HepG2 (cell line): ENCODE data around the gene SYTL1. TPM values are rescaled to one million over a fixed set of nuclear protein-coding genes. Genes with fewer than 3 reads are reported as not detected.

Source experiments
- HOXA5 ChIP-seq: sonication (generic); formaldehyde crosslinking; IDR thresholded peaks from 2 replicates; pipeline ENCODE4 v1.4.0; 2020; ENCODE audit warnings: missing genetic modification reagents
- MAZ ChIP-seq, 2 experiments: sonication (generic) in 1 of 2; formaldehyde crosslinking in 1 of 2; IDR thresholded peaks; 2 replicates each; pipeline versions ENCODE4 v1.5.0 to v1.6.1; 2012 to 2020; ENCODE audit warnings: low read depth in 2 of 2, mild to moderate bottlenecking in 2 of 2, borderline replicate concordance in 1 of 2, improper control_type of control experiment in 1 of 2, low read length in 1 of 2, missing genetic modification reagents in 1 of 2, moderate library complexity in 1 of 2
- RORA ChIP-seq: sonication (generic); formaldehyde crosslinking; IDR thresholded peaks from 2 replicates; pipeline ENCODE4 v1.5.0; 2020; ENCODE audit warnings: mild to moderate bottlenecking, missing genetic modification reagents, moderate library complexity
- SRSF1 ChIP-seq: fragments of 200-400 bp; formaldehyde crosslinking; optimal IDR thresholded peaks from 2 replicates; pipeline ENCODE3; 2017; ENCODE audit warnings: mild to moderate bottlenecking, low read depth, low read length, moderate library complexity
- YEATS2 ChIP-seq: sonication (generic); formaldehyde crosslinking; IDR thresholded peaks from 2 replicates; pipeline ENCODE4 v1.4.0; 2020; ENCODE audit warnings: missing genetic modification reagents, borderline replicate concordance
- ZNF326 ChIP-seq: sonication (generic); formaldehyde crosslinking; IDR thresholded peaks from 2 replicates; pipeline ENCODE4 v1.4.0; 2020; ENCODE audit warnings: missing genetic modification reagents, borderline replicate concordance
- ZNF354B ChIP-seq: sonication (generic); formaldehyde crosslinking; IDR thresholded peaks from 2 replicates; pipeline ENCODE4 v1.8.0; 2022; ENCODE audit warnings: mild to moderate bottlenecking, missing genetic modification reagents
- ZNF430 ChIP-seq: sonication (generic); formaldehyde crosslinking; IDR thresholded peaks from 2 replicates; pipeline ENCODE4 v1.9.0; 2021; ENCODE audit warnings: mild to moderate bottlenecking, missing genetic modification reagents
- ZNF777 ChIP-seq: sonication (generic); formaldehyde crosslinking; IDR thresholded peaks from 2 replicates; pipeline ENCODE4 v1.4.0; 2020; ENCODE audit warnings: missing genetic modification reagents
- polyA plus RNA-seq, 8 experiments: library from polyadenylated mRNA; depleted of rRNA in 3 of 8; stranded (reverse) in 7 of 8; unstranded in 1 of 8; fragments of >200 nt; fragmentation: Illumina TruSeq in 4 of 8; extraction: Trizol in 4 of 8; gene quantifications; 2 replicates each; pipeline versions ENCODE4 v1.2.1 to v1.2.3, GENCODE V29; 2011 to 2016; ENCODE audit warnings: low read depth in 4 of 8, missing spikeins in 1 of 8, mixed read lengths in 1 of 8; ENCODE audit not compliant: insufficient read depth in 1 of 8
- total RNA-seq, 5 experiments: library from RNA; depleted of rRNA; stranded (reverse); fragments of >200 nt; fragmentation: Illumina TruSeq; extraction: Trizol; gene quantifications; 2 replicates each; pipeline ENCODE4 v1.2.3, GENCODE V29; 2016; ENCODE audit warnings: low read depth in 1 of 5
- TF ChIP-seq, protein P1 (sequence below): sonication (generic); formaldehyde crosslinking; conservative IDR thresholded peaks from 2 replicates; pipeline ENCODE4 v1.4.0; 2020; ENCODE audit warnings: missing genetic modification reagents
- TF ChIP-seq, protein P2 (sequence below): sonication (generic); formaldehyde crosslinking; IDR thresholded peaks from 2 replicates; pipeline ENCODE4 v1.8.0; 2022; ENCODE audit warnings: missing genetic modification reagents, mild to moderate bottlenecking, moderate library complexity, borderline replicate concordance
- TF ChIP-seq, protein P3 (sequence below): sonication (generic); formaldehyde crosslinking; IDR thresholded peaks from 2 replicates; pipeline ENCODE4 v1.4.0; 2020; ENCODE audit warnings: mild to moderate bottlenecking, missing genetic modification reagents
- TF ChIP-seq, protein P4 (sequence below): IDR thresholded peaks from 2 replicates; pipeline ENCODE4 v1.6.1; 2016; ENCODE audit warnings: missing compliant biosample characterization, missing genetic modification reagents, borderline replicate concordance
- TF ChIP-seq, protein P5 (sequence below): sonication (generic); formaldehyde crosslinking; IDR thresholded peaks from 2 replicates; pipeline ENCODE4 v1.4.0; 2020; ENCODE audit warnings: missing genetic modification reagents, borderline replicate concordance

The SYTL1 gene
- total and polyA plus RNA-seq, 2 of the 13 experiments (the other 11 are each of a cell fraction or from before 2014, with no cell fraction given): 11.1 to 17.8 TPM

DNA sequence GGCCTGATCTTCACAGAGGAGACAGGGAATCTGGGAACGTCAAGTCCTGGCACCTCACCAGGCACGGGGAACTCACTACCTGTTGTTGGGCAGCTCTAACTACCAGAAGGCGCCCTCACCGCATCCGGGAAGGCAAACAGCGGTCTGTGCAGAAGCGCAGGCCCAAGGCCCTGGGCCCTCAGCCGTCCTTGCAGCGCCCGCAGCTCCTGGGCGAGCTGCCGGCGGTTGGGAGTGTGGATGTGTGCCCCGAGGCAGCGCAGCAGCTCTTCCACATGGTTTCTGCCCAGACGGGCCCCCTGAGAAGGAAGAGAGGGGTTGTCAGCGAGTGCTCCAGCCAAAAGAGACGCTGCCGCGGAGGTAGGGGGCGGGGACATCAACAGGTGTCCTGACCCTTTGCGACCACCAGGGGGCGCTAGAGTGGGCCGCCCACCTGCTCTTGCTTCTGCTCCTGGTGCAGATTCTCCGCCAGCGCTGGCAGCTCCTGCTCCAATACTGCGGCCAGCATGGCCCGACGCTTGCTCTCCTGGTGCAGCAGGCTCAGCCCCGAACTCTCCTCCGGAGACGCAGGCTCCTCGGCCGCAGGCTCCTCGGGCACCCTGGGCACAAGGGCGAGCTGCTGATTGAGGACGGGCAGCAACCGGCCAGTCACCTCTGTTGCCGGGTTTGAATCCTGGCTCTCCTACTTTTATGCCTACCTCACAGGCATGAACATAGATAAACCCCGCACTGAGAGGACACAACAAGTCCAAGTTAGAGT lies 15.6 kb downstream of the SYTL1 start (continued):
- TF ChIP-seq, protein P1, sequence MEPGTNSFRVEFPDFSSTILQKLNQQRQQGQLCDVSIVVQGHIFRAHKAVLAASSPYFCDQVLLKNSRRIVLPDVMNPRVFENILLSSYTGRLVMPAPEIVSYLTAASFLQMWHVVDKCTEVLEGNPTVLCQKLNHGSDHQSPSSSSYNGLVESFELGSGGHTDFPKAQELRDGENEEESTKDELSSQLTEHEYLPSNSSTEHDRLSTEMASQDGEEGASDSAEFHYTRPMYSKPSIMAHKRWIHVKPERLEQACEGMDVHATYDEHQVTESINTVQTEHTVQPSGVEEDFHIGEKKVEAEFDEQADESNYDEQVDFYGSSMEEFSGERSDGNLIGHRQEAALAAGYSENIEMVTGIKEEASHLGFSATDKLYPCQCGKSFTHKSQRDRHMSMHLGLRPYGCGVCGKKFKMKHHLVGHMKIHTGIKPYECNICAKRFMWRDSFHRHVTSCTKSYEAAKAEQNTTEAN (CRISPR knock-in tag): no peak
- TF ChIP-seq, protein P2, sequence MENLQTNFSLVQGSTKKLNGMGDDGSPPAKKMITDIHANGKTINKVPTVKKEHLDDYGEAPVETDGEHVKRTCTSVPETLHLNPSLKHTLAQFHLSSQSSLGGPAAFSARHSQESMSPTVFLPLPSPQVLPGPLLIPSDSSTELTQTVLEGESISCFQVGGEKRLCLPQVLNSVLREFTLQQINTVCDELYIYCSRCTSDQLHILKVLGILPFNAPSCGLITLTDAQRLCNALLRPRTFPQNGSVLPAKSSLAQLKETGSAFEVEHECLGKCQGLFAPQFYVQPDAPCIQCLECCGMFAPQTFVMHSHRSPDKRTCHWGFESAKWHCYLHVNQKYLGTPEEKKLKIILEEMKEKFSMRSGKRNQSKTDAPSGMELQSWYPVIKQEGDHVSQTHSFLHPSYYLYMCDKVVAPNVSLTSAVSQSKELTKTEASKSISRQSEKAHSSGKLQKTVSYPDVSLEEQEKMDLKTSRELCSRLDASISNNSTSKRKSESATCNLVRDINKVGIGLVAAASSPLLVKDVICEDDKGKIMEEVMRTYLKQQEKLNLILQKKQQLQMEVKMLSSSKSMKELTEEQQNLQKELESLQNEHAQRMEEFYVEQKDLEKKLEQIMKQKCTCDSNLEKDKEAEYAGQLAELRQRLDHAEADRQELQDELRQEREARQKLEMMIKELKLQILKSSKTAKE (CRISPR knock-in tag): no peak
- peak; percentile 29; the same call in 1 of the 2 replicates for TF ChIP-seq ZNF777 (CRISPR knock-in tag)
- no peak for TF ChIP-seq ZNF354B
- TF ChIP-seq, protein P3, sequence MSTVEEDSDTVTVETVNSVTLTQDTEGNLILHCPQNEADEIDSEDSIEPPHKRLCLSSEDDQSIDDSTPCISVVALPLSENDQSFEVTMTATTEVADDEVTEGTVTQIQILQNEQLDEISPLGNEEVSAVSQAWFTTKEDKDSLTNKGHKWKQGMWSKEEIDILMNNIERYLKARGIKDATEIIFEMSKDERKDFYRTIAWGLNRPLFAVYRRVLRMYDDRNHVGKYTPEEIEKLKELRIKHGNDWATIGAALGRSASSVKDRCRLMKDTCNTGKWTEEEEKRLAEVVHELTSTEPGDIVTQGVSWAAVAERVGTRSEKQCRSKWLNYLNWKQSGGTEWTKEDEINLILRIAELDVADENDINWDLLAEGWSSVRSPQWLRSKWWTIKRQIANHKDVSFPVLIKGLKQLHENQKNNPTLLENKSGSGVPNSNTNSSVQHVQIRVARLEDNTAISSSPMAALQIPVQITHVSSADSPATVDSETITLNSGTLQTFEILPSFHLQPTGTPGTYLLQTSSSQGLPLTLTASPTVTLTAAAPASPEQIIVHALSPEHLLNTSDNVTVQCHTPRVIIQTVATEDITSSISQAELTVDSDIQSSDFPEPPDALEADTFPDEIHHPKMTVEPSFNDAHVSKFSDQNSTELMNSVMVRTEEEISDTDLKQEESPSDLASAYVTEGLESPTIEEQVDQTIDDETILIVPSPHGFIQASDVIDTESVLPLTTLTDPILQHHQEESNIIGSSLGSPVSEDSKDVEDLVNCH (CRISPR knock-in tag): no peak
- no peak for TF ChIP-seq SRSF1
- no peak for TF ChIP-seq ZNF430
- no peak for TF ChIP-seq MAZ (IDR thresholded peaks at IDR 0.05; ENCODE audit: borderline replicate concordance, low read depth, low read length)
- TF ChIP-seq MAZ (CRISPR knock-in tag; IDR thresholded peaks at IDR 0.05; ENCODE audit: low read depth): peak; percentile 56; the same call in 1 of the 2 replicates
- TF ChIP-seq, protein P4, sequence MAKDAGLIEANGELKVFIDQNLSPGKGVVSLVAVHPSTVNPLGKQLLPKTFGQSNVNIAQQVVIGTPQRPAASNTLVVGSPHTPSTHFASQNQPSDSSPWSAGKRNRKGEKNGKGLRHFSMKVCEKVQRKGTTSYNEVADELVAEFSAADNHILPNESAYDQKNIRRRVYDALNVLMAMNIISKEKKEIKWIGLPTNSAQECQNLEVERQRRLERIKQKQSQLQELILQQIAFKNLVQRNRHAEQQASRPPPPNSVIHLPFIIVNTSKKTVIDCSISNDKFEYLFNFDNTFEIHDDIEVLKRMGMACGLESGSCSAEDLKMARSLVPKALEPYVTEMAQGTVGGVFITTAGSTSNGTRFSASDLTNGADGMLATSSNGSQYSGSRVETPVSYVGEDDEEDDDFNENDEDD (CRISPR knock-in tag): no peak
- no peak for TF ChIP-seq RORA (CRISPR knock-in tag)
- TF ChIP-seq, protein P5, sequence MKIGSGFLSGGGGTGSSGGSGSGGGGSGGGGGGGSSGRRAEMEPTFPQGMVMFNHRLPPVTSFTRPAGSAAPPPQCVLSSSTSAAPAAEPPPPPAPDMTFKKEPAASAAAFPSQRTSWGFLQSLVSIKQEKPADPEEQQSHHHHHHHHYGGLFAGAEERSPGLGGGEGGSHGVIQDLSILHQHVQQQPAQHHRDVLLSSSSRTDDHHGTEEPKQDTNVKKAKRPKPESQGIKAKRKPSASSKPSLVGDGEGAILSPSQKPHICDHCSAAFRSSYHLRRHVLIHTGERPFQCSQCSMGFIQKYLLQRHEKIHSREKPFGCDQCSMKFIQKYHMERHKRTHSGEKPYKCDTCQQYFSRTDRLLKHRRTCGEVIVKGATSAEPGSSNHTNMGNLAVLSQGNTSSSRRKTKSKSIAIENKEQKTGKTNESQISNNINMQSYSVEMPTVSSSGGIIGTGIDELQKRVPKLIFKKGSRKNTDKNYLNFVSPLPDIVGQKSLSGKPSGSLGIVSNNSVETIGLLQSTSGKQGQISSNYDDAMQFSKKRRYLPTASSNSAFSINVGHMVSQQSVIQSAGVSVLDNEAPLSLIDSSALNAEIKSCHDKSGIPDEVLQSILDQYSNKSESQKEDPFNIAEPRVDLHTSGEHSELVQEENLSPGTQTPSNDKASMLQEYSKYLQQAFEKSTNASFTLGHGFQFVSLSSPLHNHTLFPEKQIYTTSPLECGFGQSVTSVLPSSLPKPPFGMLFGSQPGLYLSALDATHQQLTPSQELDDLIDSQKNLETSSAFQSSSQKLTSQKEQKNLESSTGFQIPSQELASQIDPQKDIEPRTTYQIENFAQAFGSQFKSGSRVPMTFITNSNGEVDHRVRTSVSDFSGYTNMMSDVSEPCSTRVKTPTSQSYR (CRISPR knock-in tag): no peak
- TF ChIP-seq YEATS2: no peak
- 0 out of 2 replicates have a peak, but pooled peaks have one; percentile 45 for TF ChIP-seq HOXA5
- TF ChIP-seq ZNF326 (CRISPR knock-in tag): no peak
